HepG2 (cell line): ENCODE data around the gene PDIA6. TPM values are rescaled to one million over a fixed set of nuclear protein-coding genes. Genes with fewer than 3 reads are reported as not detected.

Experiments
- ATAC-seq: fragments of 200-7000 bp; cut with Tn5 transposase; 3 replicates; pipeline ENCODE4 v1.9.1; 2020; ENCODE audit warnings: mild to moderate bottlenecking, moderate library complexity
- BruUV-seq: library from RNA; stranded (reverse); fragments of 400-500 nt; replicated peaks from 2 replicates; lab custom pipeline; 2021; lab: Mats Ljungman, UMichigan
- CTCF ChIA-PET: fragments of 300-600 bp; formaldehyde crosslinking; extraction: SDS; loops from one replicate; lab custom pipeline; 2021; ENCODE audit warnings: low total read pairs, inconsistent platforms, low intra/inter-chr PET ratio; lab: Yijun Ruan, JAX
- POLR2A ChIA-PET: fragments of 350-600 bp; sonication (Branson Sonifier 250); formaldehyde crosslinking; loops from one replicate; lab custom pipeline; 2020; ENCODE audit warnings: antibody characterized with exemption, inconsistent platforms; lab: Yijun Ruan, JAX
- DNase-seq: peaks from one replicate; pipeline ENCODE4 v3.0.0-alpha.2; 2015; ENCODE audit warnings: low spot score
- FAIRE-seq: peaks from 3 replicates; lab custom pipeline; 2011; peaks lifted over from hg19 to GRCh38; lab: Jason Lieb, UNC
- H2AFZ ChIP-seq: one replicate; pipeline ENCODE4 v1.6.1; 2011; ENCODE audit warnings: low read length, inconsistent platforms
- H3K27ac ChIP-seq: fragments of 300-600 bp; 3 replicates; pipeline ENCODE4 v1.8.0; 2011; ENCODE audit warnings: mixed run types, mild to moderate bottlenecking, mixed read lengths, low read length, inconsistent platforms; ENCODE audit not compliant: insufficient read depth; ENCODE audit errors: extremely low read length
- H3K27me3 ChIP-seq, 2 experiments: fragments of 200-600 bp in 1 of 2; 2 replicates in 1 of 2; 3 replicates in 1 of 2; pipeline versions ENCODE4 v1.6.0 to v1.8.0; 2011; ENCODE audit warnings: low read length in 2 of 2, mild to moderate bottlenecking in 2 of 2, moderate library complexity in 2 of 2, inconsistent platforms in 1 of 2; ENCODE audit not compliant: insufficient read depth in 2 of 2, control insufficient read depth in 1 of 2
- H3K36me3 ChIP-seq, 2 experiments: fragments of 200-600 bp in 1 of 2; replicated peaks in 1 of 2; 2 replicates in 1 of 2; 3 replicates in 1 of 2; pipeline versions ENCODE4 v1.5.1 to v1.8.0; 2011; ENCODE audit warnings: low read length in 2 of 2, inconsistent platforms in 1 of 2; ENCODE audit not compliant: insufficient read depth in 2 of 2, control insufficient read depth in 1 of 2
- H3K4me1 ChIP-seq: 2 replicates; pipeline ENCODE4 v1.5.1; 2012; ENCODE audit warnings: low read length, inconsistent platforms; ENCODE audit not compliant: insufficient read depth
- H3K4me2 ChIP-seq: 2 replicates; pipeline ENCODE4 v1.6.0; 2011; ENCODE audit warnings: low read depth, low read length, inconsistent platforms
- H3K4me3 ChIP-seq, 3 experiments: fragments of 200-600 bp in 1 of 3; sonication (generic), shearing (Covaris generic) in 1 of 3; replicated peaks in 1 of 3; 2 replicates each; pipeline ENCODE4 v1.5.1; 2011 to 2016; ENCODE audit warnings: low read length in 3 of 3, inconsistent platforms in 2 of 3, low read depth in 2 of 3, mild to moderate bottlenecking in 2 of 3, control low read depth in 1 of 3, mixed read lengths in 1 of 3; ENCODE audit not compliant: insufficient read depth in 1 of 3
- H3K79me2 ChIP-seq: one replicate; pipeline ENCODE4 v1.6.1; 2011; ENCODE audit warnings: low read length, inconsistent platforms; ENCODE audit not compliant: insufficient read depth
- H3K9ac ChIP-seq: 2 replicates; pipeline ENCODE4 v1.6.0; 2011; ENCODE audit warnings: mild to moderate bottlenecking, low read depth, low read length, inconsistent platforms; ENCODE audit not compliant: insufficient read depth
- H3K9me3 ChIP-seq: 2 replicates; pipeline ENCODE4 v1.5.1; 2012; ENCODE audit warnings: mild to moderate bottlenecking, low read length
- H4K20me1 ChIP-seq: 2 replicates; pipeline ENCODE4 v1.6.0; 2011; ENCODE audit warnings: inconsistent platforms, mild to moderate bottlenecking, low read length, moderate library complexity; ENCODE audit not compliant: insufficient read depth
- SRSF9 ChIP-seq: fragments of 200-400 bp; formaldehyde crosslinking; IDR thresholded peaks from 2 replicates; pipeline ENCODE4 v1.6.1; 2018; ENCODE audit warnings: borderline replicate concordance, mild to moderate bottlenecking, low read depth, low read length; ENCODE audit not compliant: insufficient read depth, poor library complexity, severe bottlenecking
- U2AF2 ChIP-seq: fragments of 200-400 bp; formaldehyde crosslinking; IDR thresholded peaks from 2 replicates; pipeline ENCODE4 v1.6.1; 2017; ENCODE audit warnings: low read depth, mild to moderate bottlenecking, low read length
- WGBS: methylation state at CpG from one replicate; pipeline ENCODE4 v1.1.6; 2017; ENCODE audit warnings: low lambda C conversion rate; 5-methylcytosine and 5-hydroxymethylcytosine counted together
- in situ Hi-C: cut with HindIII; loops from 2 replicates; pipeline ENCODE4 v1.10.0; 2017; ENCODE audit warnings: low pct_unique_long_range_greater_than_20kb; ENCODE audit not compliant: extremely low pct_ligation_motif_present
- intact Hi-C: fragments of 100-400 bp; cut with micrococcal nuclease; formaldehyde crosslinking; loops from one replicate; pipeline ENCODE4 v1.10.0; 2022; ENCODE audit not compliant: unreplicated experiment
- polyA plus RNA-seq, 8 experiments: library from polyadenylated mRNA; depleted of rRNA in 3 of 8; stranded (reverse) in 7 of 8; unstranded in 1 of 8; fragments of >200 nt; fragmentation: Illumina TruSeq in 4 of 8; extraction: Trizol in 4 of 8; gene quantifications; 2 replicates each; pipeline versions ENCODE4 v1.2.1 to v1.2.3, GENCODE V29; 2011 to 2016; ENCODE audit warnings: low read depth in 4 of 8, missing spikeins in 1 of 8, mixed read lengths in 1 of 8; ENCODE audit not compliant: insufficient read depth in 1 of 8
- total RNA-seq, 5 experiments: library from RNA; depleted of rRNA; stranded (reverse); fragments of >200 nt; fragmentation: Illumina TruSeq; extraction: Trizol; gene quantifications; 2 replicates each; pipeline ENCODE4 v1.2.3, GENCODE V29; 2016; ENCODE audit warnings: low read depth in 1 of 5
- TF ChIP-seq, protein P1 (sequence below), 2 experiments: fragments of 450-650 bp in 1 of 2; sonication (generic) in 1 of 2; formaldehyde crosslinking in 1 of 2; IDR thresholded peaks; 2 replicates each; pipeline versions ENCODE4 v1.6.1 to v1.8.0; 2016 to 2022; ENCODE audit warnings: antibody characterized with exemption in 1 of 2, mild to moderate bottlenecking in 1 of 2, missing genetic modification reagents in 1 of 2

The PDIA6 gene
- total and polyA plus RNA-seq, 2 of the 13 experiments (the other 11 are each of a cell fraction or from before 2014, with no cell fraction given), result 586 to 642 TPM

DNA sequence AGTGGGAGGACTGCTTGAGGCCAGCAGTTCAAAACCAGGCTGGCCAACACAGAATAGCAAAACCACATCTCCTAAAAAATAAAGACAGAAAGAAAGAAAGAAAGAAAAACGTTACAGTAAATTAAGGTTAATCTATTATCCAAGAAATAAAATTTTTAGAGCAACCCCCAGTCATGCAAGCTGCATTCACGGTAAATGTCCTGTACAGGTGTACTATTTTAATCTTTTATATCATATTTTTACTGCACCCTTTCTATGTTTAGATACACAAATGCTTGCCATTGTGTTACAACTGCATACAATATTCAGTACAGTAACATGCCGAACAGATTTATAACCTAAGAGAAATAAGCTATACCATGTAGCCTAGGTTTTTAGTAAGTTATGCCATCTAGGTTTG lies 6.0 kb downstream of the PDIA6 start:
- H3K79me2 ChIP-seq, result peaks cover 83% of the 10 kb centered on the region
- intact Hi-C loops, result no loop called here
- no peak overlapping the region for H3K27ac ChIP-seq
- H3K4me2 ChIP-seq, result no peak overlapping the region
- H3K4me3 ChIP-seq, result no peak overlapping the region
- H3K4me1 ChIP-seq, result peaks cover 49% of the 10 kb centered on the region
- H4K20me1 ChIP-seq, result peaks cover 64% of the 10 kb centered on the region
- DNase-seq (no peak), ATAC-seq (no peak), FAIRE-seq (no peak)
- peaks cover 3 to 27% of the 10 kb centered on the region in 2 experiments for H3K36me3 ChIP-seq
- TF ChIP-seq U2AF2 (peak; percentile 89; the same call in 1 of the 2 replicates), SRSF9 (peak; percentile 93)
- TF ChIP-seq, protein P1, sequence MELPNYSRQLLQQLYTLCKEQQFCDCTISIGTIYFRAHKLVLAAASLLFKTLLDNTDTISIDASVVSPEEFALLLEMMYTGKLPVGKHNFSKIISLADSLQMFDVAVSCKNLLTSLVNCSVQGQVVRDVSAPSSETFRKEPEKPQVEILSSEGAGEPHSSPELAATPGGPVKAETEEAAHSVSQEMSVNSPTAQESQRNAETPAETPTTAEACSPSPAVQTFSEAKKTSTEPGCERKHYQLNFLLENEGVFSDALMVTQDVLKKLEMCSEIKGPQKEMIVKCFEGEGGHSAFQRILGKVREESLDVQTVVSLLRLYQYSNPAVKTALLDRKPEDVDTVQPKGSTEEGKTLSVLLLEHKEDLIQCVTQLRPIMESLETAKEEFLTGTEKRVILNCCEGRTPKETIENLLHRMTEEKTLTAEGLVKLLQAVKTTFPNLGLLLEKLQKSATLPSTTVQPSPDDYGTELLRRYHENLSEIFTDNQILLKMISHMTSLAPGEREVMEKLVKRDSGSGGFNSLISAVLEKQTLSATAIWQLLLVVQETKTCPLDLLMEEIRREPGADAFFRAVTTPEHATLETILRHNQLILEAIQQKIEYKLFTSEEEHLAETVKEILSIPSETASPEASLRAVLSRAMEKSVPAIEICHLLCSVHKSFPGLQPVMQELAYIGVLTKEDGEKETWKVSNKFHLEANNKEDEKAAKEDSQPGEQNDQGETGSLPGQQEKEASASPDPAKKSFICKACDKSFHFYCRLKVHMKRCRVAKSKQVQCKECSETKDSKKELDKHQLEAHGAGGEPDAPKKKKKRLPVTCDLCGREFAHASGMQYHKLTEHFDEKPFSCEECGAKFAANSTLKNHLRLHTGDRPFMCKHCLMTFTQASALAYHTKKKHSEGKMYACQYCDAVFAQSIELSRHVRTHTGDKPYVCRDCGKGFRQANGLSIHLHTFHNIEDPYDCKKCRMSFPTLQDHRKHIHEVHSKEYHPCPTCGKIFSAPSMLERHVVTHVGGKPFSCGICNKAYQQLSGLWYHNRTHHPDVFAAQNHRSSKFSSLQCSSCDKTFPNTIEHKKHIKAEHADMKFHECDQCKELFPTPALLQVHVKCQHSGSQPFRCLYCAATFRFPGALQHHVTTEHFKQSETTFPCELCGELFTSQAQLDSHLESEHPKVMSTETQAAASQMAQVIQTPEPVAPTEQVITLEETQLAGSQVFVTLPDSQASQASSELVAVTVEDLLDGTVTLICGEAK (IDR thresholded peaks at IDR 0.05), result no peak
- TF ChIP-seq, protein P1 (CRISPR knock-in tag; IDR thresholded peaks at IDR 0.05), result no peak
- POLR2A ChIA-PET, result no interaction called here
- CTCF ChIA-PET, result no interaction called here
- WGBS, result 91% methylated on average over 3 of the region's 3 CpGs
- no TSS peak for BruUV-seq
- H2AFZ ChIP-seq, result no peak overlapping the region
- in situ Hi-C loops, result no loop called here
- no peaks in the 10 kb centered on the region; a peak in 2 of 5 replicates for H3K27me3 ChIP-seq
- H3K9ac ChIP-seq, result no peak overlapping the region
- H3K9me3 ChIP-seq, result no peaks in the 10 kb centered on the region
